HG03469 (cell line): ENCODE measurements around the gene LONP2.
"Not testable (repeated sequence)": the region's sequence is repeated elsewhere in the genome, so short reads cannot be mapped to it uniquely, and the experiment has no call there.

Source experiments
- ATAC-seq: cut with Tn5 transposase; IDR thresholded peaks from one replicate; pipeline ENCODE4 v1.9.1; 2021; ENCODE audit warnings: mild to moderate bottlenecking, moderate library complexity, moderate number of reproducible peaks; ENCODE audit not compliant: unreplicated experiment

The LONP2 gene

GRCh38 chr16:48384520-48385252 lies 140.6 kb downstream of the LONP2 start:
- peak; percentile 44 for ATAC-seq

- ATAC-seq = peak; percentile 40
Observed at GRCh38 chr16:48385253-48386150, 141.4 kb downstream of the LONP2 start, which contains the start of gene SIAH1. SIAH1 (minus strand) TSS chr16:48385413; CDS start chr16:48362428, 22,985 bp downstream.

- no peak for ATAC-seq
Observed at GRCh38 chr16:48386559-48387312, 142.6 kb downstream of the LONP2 start.

- ATAC-seq = no peak
Observed at GRCh38 chr16:48392407-48392806, 148.3 kb downstream of the LONP2 start.

GRCh38 chr16:48393485-48394354 lies 149.6 kb downstream of the LONP2 start:
- no peak for ATAC-seq

- ATAC-seq = no peak
Observed at GRCh38 chr16:48394355-48394703, 150.2 kb downstream of the LONP2 start.

- no peak for ATAC-seq
Observed at GRCh38 chr16:48395375-48395774, 151.3 kb downstream of the LONP2 start.

GRCh38 chr16:48402547-48402946 lies 158.4 kb downstream of the LONP2 start:
- ATAC-seq = not testable (repeated sequence)

- ATAC-seq = no peak
Observed at GRCh38 chr16:48405153-48405552, 161.1 kb downstream of the LONP2 start.

GRCh38 chr16:48405907-48406306 lies 161.8 kb downstream of the LONP2 start:
- ATAC-seq = no peak
